Sigmoid colon (tissue), 3 donors: ENCODE results near the gene DLGAP4.

Source experiments
- POLR2A ChIP-seq, 2 donors: fragments of 450-650 bp; IDR thresholded peaks; one replicate each; pipeline ENCODE4 v1.6.1; 2016; ENCODE audit warnings: antibody characterized with exemption in 2 of 2, mild to moderate bottlenecking in 2 of 2, moderate library complexity in 2 of 2
- TF ChIP-seq, protein P1 (sequence below), 4 experiments: fragments of 450-650 bp in 3 of 4; fragments of 200-600 bp in 1 of 4; IDR thresholded peaks; one replicate each; pipeline ENCODE4 v1.5.1; 2016 to 2019; ENCODE audit warnings: antibody characterized with exemption in 4 of 4, mild to moderate bottlenecking in 3 of 4, moderate library complexity in 2 of 4

DNA sequence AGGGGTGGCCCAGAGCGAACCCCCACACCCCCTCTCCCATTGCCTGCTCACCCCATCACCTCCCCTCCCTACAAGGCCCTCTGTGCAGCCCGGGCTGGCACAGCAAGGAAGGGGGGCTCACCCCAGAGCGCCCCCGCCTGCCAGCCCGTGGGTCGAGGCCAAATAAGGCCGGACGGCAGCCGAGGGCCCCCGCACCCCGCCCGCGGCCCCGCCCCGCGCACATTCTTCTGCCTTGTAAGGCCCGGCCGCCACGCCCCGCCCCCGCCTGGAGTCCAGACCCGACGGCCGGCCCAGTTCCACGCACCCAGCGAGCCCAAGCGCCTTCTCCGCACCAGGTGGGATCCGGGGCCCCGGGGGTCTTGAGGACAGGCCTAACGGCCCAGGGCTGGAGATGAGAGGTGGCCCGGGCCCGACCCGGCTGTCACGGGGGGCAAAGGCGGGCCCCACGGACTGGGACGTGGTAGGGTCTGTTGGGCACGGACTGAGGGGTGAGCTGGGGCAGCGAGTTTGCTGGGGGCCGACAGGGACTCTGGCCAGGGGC is 235.2 kb downstream of the DLGAP4 start, which contains the start of gene MYL9:
- TF ChIP-seq, protein P1, sequence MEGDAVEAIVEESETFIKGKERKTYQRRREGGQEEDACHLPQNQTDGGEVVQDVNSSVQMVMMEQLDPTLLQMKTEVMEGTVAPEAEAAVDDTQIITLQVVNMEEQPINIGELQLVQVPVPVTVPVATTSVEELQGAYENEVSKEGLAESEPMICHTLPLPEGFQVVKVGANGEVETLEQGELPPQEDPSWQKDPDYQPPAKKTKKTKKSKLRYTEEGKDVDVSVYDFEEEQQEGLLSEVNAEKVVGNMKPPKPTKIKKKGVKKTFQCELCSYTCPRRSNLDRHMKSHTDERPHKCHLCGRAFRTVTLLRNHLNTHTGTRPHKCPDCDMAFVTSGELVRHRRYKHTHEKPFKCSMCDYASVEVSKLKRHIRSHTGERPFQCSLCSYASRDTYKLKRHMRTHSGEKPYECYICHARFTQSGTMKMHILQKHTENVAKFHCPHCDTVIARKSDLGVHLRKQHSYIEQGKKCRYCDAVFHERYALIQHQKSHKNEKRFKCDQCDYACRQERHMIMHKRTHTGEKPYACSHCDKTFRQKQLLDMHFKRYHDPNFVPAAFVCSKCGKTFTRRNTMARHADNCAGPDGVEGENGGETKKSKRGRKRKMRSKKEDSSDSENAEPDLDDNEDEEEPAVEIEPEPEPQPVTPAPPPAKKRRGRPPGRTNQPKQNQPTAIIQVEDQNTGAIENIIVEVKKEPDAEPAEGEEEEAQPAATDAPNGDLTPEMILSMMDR (IDR thresholded peaks at IDR 0.05) = no peak
- peak; percentile 57 to 90 for TF ChIP-seq POLR2A (IDR thresholded peaks at IDR 0.05)
